ENCODE measurements around the gene C19orf73.
"Not testable (repeated sequence)": the region's sequence is repeated elsewhere in the genome, so short reads cannot be mapped to it uniquely, and the experiment has no call there.

The C19orf73 gene

DNA sequence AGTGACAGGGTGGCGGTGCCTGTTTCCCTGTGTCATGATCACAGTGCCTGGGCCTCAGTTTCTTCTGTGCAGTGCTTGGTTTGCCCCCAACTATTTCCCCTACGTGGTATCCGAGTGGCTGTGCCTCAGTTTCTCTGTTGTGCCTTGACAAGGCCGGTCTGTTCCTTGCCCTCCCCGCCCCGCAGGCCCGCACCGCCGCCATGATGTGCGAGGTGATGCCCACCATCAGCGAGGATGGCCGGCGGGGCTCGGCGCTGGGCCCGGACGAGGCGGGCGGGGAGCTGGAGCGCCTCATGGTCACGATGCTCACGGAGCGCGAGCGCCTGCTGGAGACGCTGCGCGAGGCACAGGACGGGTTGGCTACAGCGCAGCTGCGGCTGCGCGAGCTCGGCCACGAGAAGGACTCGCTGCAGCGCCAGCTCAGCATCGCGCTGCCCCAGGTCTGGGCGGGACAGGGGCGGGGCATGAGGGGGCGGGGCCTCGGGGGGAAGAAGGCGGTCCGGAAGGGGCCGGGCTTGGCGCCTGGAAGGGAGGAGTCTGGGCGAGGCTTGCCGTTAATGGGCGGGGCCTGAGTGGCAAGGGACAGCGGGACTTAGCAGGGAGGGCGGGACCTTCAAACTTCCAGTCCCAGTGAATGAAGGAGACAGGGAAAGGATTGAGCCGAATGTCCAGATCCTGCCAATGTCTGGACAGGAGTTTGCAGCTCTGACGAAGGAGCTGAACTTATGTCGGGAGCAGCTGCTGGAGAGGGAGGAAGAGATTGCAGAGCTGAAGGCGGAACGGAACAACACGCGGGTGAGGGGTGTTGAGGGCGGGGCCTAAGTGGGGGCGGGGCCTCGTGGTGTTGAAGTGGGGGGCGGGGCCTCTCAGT, 9.0 kb upstream of the C19orf73 start:
- peak; percentile 97 for FAIRE-seq
- no peak for TF ChIP-seq TAF1 (IDR thresholded peaks at IDR 0.05; ENCODE audit: borderline replicate concordance, low read depth, low read length)
- TF ChIP-seq POLR2AphosphoS5 (IDR thresholded peaks at IDR 0.05; ENCODE audit: low read depth, low read length), result no peak
- no peak for TF ChIP-seq POLR2A (IDR thresholded peaks at IDR 0.05; ENCODE audit: low read depth, low read length)
- peak; percentile 99 for DNase-seq (ENCODE audit: insufficient read length)

- FAIRE-seq; DNase-seq (ENCODE audit: insufficient read length): not testable (repeated sequence)
Observed at GRCh38 chr19:49127225-49127624, 8.3 kb upstream of the C19orf73 start.

- no peak for TF ChIP-seq POLR2AphosphoS5 (IDR thresholded peaks at IDR 0.05; ENCODE audit: low read depth, low read length)
- no peak for TF ChIP-seq TAF1 (IDR thresholded peaks at IDR 0.05; ENCODE audit: borderline replicate concordance, low read depth, low read length)
- TF ChIP-seq POLR2A (IDR thresholded peaks at IDR 0.05; ENCODE audit: low read depth, low read length), result no peak
- no peak for FAIRE-seq
- no peak for DNase-seq (ENCODE audit: insufficient read length)
Observed at GRCh38 chr19:49126575-49126974, 7.6 kb upstream of the C19orf73 start.

DNA sequence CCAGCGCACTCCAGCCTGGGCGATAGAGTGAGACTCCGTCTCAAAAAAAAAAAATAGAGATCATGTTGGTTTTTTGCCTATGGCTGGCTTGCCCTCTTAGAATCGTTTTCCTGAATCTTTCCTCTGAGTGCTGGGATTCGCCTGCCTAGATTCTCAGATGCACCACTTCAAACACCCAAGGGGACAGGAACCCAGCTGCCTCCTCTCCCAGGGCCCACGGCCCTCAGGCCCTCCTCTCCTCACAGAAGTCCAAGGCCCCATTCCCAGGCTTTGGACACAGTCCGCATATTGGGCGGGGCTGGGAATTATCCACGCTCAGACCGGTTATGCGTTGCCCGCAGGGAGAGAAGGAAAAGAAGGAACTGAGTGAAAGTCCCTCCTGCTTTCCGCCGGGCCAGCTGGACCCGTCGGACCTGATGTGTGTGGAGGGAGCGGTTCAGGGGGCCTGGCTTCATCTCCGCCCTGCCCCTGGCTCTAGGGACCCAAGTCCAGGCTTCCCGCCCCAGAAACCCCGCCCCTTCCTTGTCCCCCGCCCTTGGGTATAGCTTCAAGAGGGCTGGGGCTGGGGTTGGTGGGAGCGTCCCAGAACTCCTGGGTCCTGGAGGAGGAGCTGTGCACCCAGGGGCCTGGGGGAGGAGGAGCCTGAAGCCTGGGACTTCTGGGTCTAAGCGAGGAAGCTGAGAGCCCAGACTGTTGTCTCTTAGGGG, 6.2 kb upstream of the C19orf73 start:
- DNase-seq (ENCODE audit: insufficient read length) (no peak), FAIRE-seq (no peak)
- no peak for TF ChIP-seq TAF1 (IDR thresholded peaks at IDR 0.05; ENCODE audit: borderline replicate concordance, low read depth, low read length)
- TF ChIP-seq POLR2AphosphoS5 (IDR thresholded peaks at IDR 0.05; ENCODE audit: low read depth, low read length), result no peak
- TF ChIP-seq POLR2A (IDR thresholded peaks at IDR 0.05; ENCODE audit: low read depth, low read length), result no peak

GRCh38 chr19:49123285-49123684, 4.3 kb upstream of the C19orf73 start:
- FAIRE-seq; DNase-seq (ENCODE audit: insufficient read length): not testable (repeated sequence)

DNA sequence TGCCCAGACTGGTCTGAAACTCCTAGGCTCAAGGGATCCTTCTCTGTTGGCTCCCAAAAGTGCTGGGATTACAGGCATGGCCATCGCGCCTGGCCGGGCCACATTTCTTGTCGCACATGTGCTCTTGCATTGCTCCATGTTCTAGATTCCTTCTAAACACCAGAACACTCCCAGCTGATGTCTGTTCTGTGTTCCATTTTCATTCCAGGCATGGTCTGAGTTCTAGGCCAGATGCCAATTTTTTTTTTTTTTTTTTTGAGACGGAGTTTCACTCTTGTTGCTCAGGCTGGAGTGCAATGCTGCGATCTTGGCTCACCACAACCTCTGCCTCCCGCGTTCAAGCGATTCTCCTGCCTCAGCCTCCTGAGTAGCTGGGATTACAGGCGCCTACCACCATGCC, 2.9 kb upstream of the C19orf73 start:
- FAIRE-seq, result not testable (repeated sequence)

DNA sequence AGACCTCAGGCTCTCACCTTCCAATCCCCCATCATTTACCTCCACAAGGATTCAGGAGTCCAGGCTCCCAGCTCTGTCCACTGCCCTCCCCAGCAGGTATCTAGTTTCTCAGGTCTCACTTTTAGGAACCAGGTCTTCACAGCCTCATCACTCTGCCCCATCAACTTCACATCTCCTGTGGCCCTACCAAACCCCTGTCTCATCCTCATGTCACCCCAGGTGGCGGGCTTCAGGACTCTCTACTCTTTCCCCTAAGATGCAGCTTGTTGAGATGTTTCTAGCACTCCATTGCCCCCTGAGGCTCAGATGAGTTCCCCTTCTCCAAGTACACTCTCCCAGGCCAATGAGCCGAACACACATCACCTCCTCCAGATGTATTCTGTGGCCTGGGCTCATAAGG, 1.9 kb upstream of the C19orf73 start:
- TF ChIP-seq POLR2A (IDR thresholded peaks at IDR 0.05; ENCODE audit: low read depth, low read length) (no peak), POLR2AphosphoS5 (IDR thresholded peaks at IDR 0.05; ENCODE audit: low read depth, low read length) (no peak), TAF1 (IDR thresholded peaks at IDR 0.05; ENCODE audit: borderline replicate concordance, low read depth, low read length) (no peak)
- FAIRE-seq, result no peak
- no peak for DNase-seq (ENCODE audit: insufficient read length)

More for the DNA sequence above, 2.9 kb upstream of the C19orf73 start:
- not testable (repeated sequence) for DNase-seq (ENCODE audit: insufficient read length)

DNA sequence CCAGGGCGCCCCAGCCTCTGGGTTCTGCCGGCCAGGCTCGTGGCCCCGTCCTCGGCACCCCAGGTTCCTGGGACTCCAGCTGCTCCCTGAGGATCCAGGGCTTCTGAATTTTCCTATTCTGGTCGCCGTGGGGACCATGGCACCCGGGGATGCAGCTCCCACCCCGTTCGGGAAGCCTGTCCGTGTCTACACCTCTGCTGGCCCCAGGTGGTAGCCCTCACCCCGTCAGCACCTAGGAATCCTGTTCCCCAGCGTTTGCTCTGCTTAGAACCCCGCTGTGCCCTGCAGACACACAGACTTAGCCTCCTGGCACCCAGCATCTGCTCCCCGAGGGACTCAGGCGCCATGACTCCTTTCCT, 1.4 kb upstream of the C19orf73 start:
- TF ChIP-seq TAF1 (IDR thresholded peaks at IDR 0.05; ENCODE audit: borderline replicate concordance, low read depth, low read length) (no peak), POLR2AphosphoS5 (IDR thresholded peaks at IDR 0.05; ENCODE audit: low read depth, low read length) (no peak), POLR2A (IDR thresholded peaks at IDR 0.05; ENCODE audit: low read depth, low read length) (no peak)
- DNase-seq (ENCODE audit: insufficient read length), result no peak
- FAIRE-seq, result no peak

DNA sequence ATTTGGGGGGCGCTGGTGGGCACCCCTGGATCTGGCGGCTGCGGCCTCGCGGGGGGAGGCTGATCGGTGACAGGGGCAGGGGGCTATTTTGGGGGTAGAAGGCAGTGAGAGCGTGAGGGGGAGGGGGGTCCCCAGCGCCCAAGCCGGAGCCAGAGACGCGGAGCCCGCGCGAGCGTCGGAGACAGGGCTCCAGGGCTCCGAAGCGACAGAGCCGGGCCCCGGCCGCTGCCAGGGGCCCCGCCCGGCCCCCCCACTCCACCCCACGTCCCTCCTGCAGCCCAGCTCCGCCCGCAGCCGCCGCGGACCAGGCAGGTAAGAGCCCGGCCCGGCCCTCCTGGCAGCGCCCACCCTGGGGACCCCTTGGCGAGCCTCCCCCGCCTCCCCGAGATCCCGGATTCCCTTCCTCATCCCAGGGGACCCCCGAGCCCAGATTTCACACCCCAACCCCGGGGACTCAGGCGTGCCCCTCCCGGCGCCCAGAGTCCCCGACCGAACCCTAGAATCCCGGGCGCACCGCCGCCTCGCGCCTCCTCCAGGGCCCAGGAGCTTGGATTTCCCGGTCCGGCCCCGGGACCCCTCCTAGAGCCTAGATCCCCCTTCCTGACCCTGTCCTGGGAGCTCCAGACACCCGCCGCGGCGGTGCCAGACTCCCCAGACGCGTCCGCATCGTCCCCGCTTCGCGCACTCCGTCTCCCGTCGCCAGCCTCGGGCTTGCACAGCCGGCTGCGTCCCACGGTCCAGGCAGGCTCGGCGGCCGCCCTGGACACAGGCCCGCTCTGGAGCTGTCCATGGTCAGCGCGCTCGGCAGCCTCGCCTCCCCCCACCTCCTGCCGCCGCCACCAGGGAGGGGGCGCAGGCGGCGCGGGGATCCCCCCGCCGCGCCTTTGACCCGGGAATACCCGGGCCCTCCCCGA, 725 bp upstream of the C19orf73 start, which contains the start of gene PPFIA3:
Gene PPFIA3, plus strand, starts transcription at position 134 of the 914 bp plus-strand sequence. CDS start 8,330 bp downstream, outside the sequence.
- DNase-seq (ENCODE audit: insufficient read length) (no peak), FAIRE-seq (peak; percentile 48)
- TF ChIP-seq POLR2AphosphoS5 (IDR thresholded peaks at IDR 0.05; ENCODE audit: low read depth, low read length) (no peak), TAF1 (IDR thresholded peaks at IDR 0.05; ENCODE audit: borderline replicate concordance, low read depth, low read length) (no peak), POLR2A (IDR thresholded peaks at IDR 0.05; ENCODE audit: low read depth, low read length) (no peak)

GRCh38 chr19:49117677-49118564, 1.0 kb downstream of the C19orf73 start:
- no peak for DNase-seq (ENCODE audit: insufficient read length)
- TF ChIP-seq POLR2AphosphoS5 (IDR thresholded peaks at IDR 0.05; ENCODE audit: low read depth, low read length) (no peak), POLR2A (IDR thresholded peaks at IDR 0.05; ENCODE audit: low read depth, low read length) (no peak), TAF1 (IDR thresholded peaks at IDR 0.05; ENCODE audit: borderline replicate concordance, low read depth, low read length) (no peak)
- no peak for FAIRE-seq

- no peak for DNase-seq (ENCODE audit: insufficient read length)
- FAIRE-seq, result no peak
- no peak for TF ChIP-seq POLR2AphosphoS5 (IDR thresholded peaks at IDR 0.05; ENCODE audit: low read depth, low read length)
- TF ChIP-seq POLR2A (IDR thresholded peaks at IDR 0.05; ENCODE audit: low read depth, low read length), result no peak
- TF ChIP-seq TAF1 (IDR thresholded peaks at IDR 0.05; ENCODE audit: borderline replicate concordance, low read depth, low read length), result no peak
Observed at GRCh38 chr19:49116544-49116943, 2.4 kb downstream of the C19orf73 start.

All from GM12892 (cell line).